ENCODE results near the gene RUNDC3A. TPM values are rescaled to one million over a fixed set of nuclear protein-coding genes. Genes with fewer than 3 reads are reported as not detected.

RUNDC3A gene
- total RNA-seq, 4 donors from 2014 or later, result 0.51 TPM; not detected in 3

GRCh38 chr17:44343510-44344209, 35.3 kb downstream of the RUNDC3A start:
- TF ChIP-seq CTCF (IDR thresholded peaks at IDR 0.05; ENCODE audit: low read depth), result no peak

GRCh38 chr17:44344939-44345453, 36.6 kb downstream of the RUNDC3A start, which contains the start of gene GRN:
Gene GRN, plus strand, starts transcription at chr17:44345302. Its CDS starts 3,863 bp downstream, at chr17:44349165.
- TF ChIP-seq CTCF (IDR thresholded peaks at IDR 0.05; ENCODE audit: low read depth), result no peak

GRCh38 chr17:44345454-44346026, 37.1 kb downstream of the RUNDC3A start:
- TF ChIP-seq CTCF (IDR thresholded peaks at IDR 0.05; ENCODE audit: low read depth), result no peak

GRCh38 chr17:44346064-44346844, 37.9 kb downstream of the RUNDC3A start:
- TF ChIP-seq CTCF (IDR thresholded peaks at IDR 0.05; ENCODE audit: low read depth), result no peak

GRCh38 chr17:44348234-44348987, 40.0 kb downstream of the RUNDC3A start:
- TF ChIP-seq CTCF (IDR thresholded peaks at IDR 0.05; ENCODE audit: low read depth), result no peak

GRCh38 chr17:44348988-44349364, 40.6 kb downstream of the RUNDC3A start:
- TF ChIP-seq CTCF (IDR thresholded peaks at IDR 0.05; ENCODE audit: low read depth), result no peak
